GM21825 (cell line): Measurements from ENCODE around the gene TATDN3.
"Not testable (repeated sequence)": the region's sequence is repeated elsewhere in the genome, so short reads cannot be mapped to it uniquely, and the experiment has no call there.

Source experiments
- ATAC-seq: cut with Tn5 transposase; IDR thresholded peaks from one replicate; pipeline ENCODE4 v1.9.1; 2021; ENCODE audit warnings: mild to moderate bottlenecking, moderate library complexity; ENCODE audit not compliant: unreplicated experiment

Gene TATDN3

GRCh38 chr1:212791676-212792395, at the start of gene TATDN3, which contains the start of gene NSL1:
TATDN3 (plus strand) TSS chr1:212791894; CDS start chr1:212791922, 28 bp downstream.
NSL1 (minus strand) TSS chr1:212791777; CDS start chr1:212791763, 14 bp downstream.
- peak; percentile 72 for ATAC-seq

GRCh38 chr1:212743901-212744475, 47.7 kb upstream of the TATDN3 start:
- no peak for ATAC-seq

GRCh38 chr1:212745303-212745702, 46.4 kb upstream of the TATDN3 start:
- ATAC-seq, result no peak

GRCh38 chr1:212746546-212746945, 45.1 kb upstream of the TATDN3 start:
- no peak for ATAC-seq

- ATAC-seq, result no peak
Measured at GRCh38 chr1:212749821-212750535, 41.7 kb upstream of the TATDN3 start.

GRCh38 chr1:212752252-212752933, 39.3 kb upstream of the TATDN3 start:
- ATAC-seq, result no peak

GRCh38 chr1:212752934-212753497, 38.7 kb upstream of the TATDN3 start:
- no peak for ATAC-seq

GRCh38 chr1:212753749-212754148, 37.9 kb upstream of the TATDN3 start:
- ATAC-seq, result no peak

- ATAC-seq, result no peak
Measured at GRCh38 chr1:212754193-212754592, 37.5 kb upstream of the TATDN3 start.

- no peak for ATAC-seq
Measured at GRCh38 chr1:212754680-212755079, 37.0 kb upstream of the TATDN3 start.

- ATAC-seq, result no peak
Measured at GRCh38 chr1:212759683-212760082, 32.0 kb upstream of the TATDN3 start.

GRCh38 chr1:212760126-212760823, 31.4 kb upstream of the TATDN3 start:
- ATAC-seq, result no peak

- no peak for ATAC-seq
Measured at GRCh38 chr1:212762234-212762633, 29.5 kb upstream of the TATDN3 start.

- no peak for ATAC-seq
Measured at GRCh38 chr1:212762839-212763238, 28.9 kb upstream of the TATDN3 start.

- ATAC-seq, result not testable (repeated sequence)
Measured at GRCh38 chr1:212764718-212765281, 26.9 kb upstream of the TATDN3 start.

- not testable (repeated sequence) for ATAC-seq
Measured at GRCh38 chr1:212766825-212767224, 24.9 kb upstream of the TATDN3 start.

- ATAC-seq, result no peak
Measured at GRCh38 chr1:212769459-212770167, 22.1 kb upstream of the TATDN3 start.

GRCh38 chr1:212771341-212771740, 20.4 kb upstream of the TATDN3 start:
- no peak for ATAC-seq

- ATAC-seq, result no peak
Measured at GRCh38 chr1:212773011-212773410, 18.7 kb upstream of the TATDN3 start.
